B cell (primary cell): ENCODE data around the gene NBL1. TPM values are rescaled to one million over a fixed set of nuclear protein-coding genes. Genes with fewer than 3 reads are reported as not detected.

Experiments used
- ATAC-seq: fragments of 200-7000 bp; cut with Tn5 transposase; one replicate; pipeline ENCODE4 v1.10.0; 2021; ENCODE audit warnings: low read depth, mild to moderate bottlenecking, moderate number of reproducible peaks, moderate library complexity
- CTCF ChIA-PET: fragments of 350-600 bp; sonication (Branson Sonifier 250); formaldehyde crosslinking; loops from one replicate; lab custom pipeline; 2021; ENCODE audit warnings: antibody characterized with exemption, inconsistent platforms; lab: Charles Lee
- POLR2A ChIA-PET: fragments of 350-600 bp; sonication (Branson Sonifier 250); formaldehyde crosslinking; loops from one replicate; lab custom pipeline; 2021; ENCODE audit warnings: antibody characterized with exemption; lab: Charles Lee
- DNase-seq: peaks from one replicate; pipeline ENCODE4 v3.0.0; 2013
- H2AFZ ChIP-seq: 2 replicates; pipeline ENCODE4 v1.6.1; 2012; ENCODE audit warnings: mild to moderate bottlenecking, low read depth, low read length; ENCODE audit not compliant: insufficient read depth, poor library complexity, severe bottlenecking
- H3K27ac ChIP-seq, 2 donors: 1 replicate in 1 of 2; 2 replicates in 1 of 2; pipeline ENCODE4 v1.5.1; 2012 to 2013; ENCODE audit warnings: low read length in 2 of 2, mild to moderate bottlenecking in 2 of 2, moderate library complexity in 1 of 2
- H3K27me3 ChIP-seq, 4 experiments: fragments of 200-600 bp in 1 of 4; sonication (generic) in 1 of 4; replicated peaks in 1 of 4; 1 replicate in 2 of 4; 2 replicates in 2 of 4; pipeline versions ENCODE4 v1.6.1 to v1.7.0; 2013 to 2016; ENCODE audit warnings: low read length in 3 of 4, mild to moderate bottlenecking in 2 of 4, mixed read lengths in 1 of 4, moderate library complexity in 1 of 4; ENCODE audit not compliant: insufficient read depth in 4 of 4, control insufficient read depth in 3 of 4; ENCODE audit errors: control extremely low read depth in 1 of 4
- H3K36me3 ChIP-seq, 2 experiments: replicated peaks in 1 of 2; 1 replicate in 1 of 2; 2 replicates in 1 of 2; pipeline versions ENCODE4 v1.6.1 to v1.7.1; 2013; ENCODE audit warnings: low read length in 1 of 2; ENCODE audit not compliant: insufficient read depth in 2 of 2, control insufficient read depth in 1 of 2; ENCODE audit errors: control extremely low read depth in 1 of 2, extremely low read depth in 1 of 2
- H3K4me1 ChIP-seq, 2 donors: fragments of 200-600 bp in 1 of 2; sonication (generic) in 1 of 2; 1 replicate in 1 of 2; 2 replicates in 1 of 2; pipeline versions ENCODE4 v1.5.1 to v1.6.1; 2013 to 2017; ENCODE audit warnings: low read length in 2 of 2; ENCODE audit not compliant: control insufficient read depth in 2 of 2, insufficient read depth in 2 of 2
- H3K4me2 ChIP-seq: replicated peaks from 2 replicates; pipeline ENCODE3; 2012; ENCODE audit warnings: mild to moderate bottlenecking, low read depth, low read length; ENCODE audit not compliant: poor library complexity, severe bottlenecking
- H3K4me3 ChIP-seq, 5 experiments: fragments of 200-600 bp in 1 of 5; sonication (generic) in 1 of 5; 1 replicate in 3 of 5; 2 replicates in 2 of 5; pipeline versions ENCODE4 v1.5.1 to v1.7.0; 2011 to 2016; ENCODE audit warnings: low read length in 4 of 5, mild to moderate bottlenecking in 4 of 5, low read depth in 2 of 5, control low read depth in 1 of 5, moderate library complexity in 1 of 5; ENCODE audit not compliant: insufficient read depth in 1 of 5; ENCODE audit errors: control extremely low read depth in 1 of 5, extremely low read depth in 1 of 5
- H3K79me2 ChIP-seq: fragments of 200-600 bp; sonication (generic); one replicate; pipeline ENCODE4 v1.6.0; 2016; ENCODE audit warnings: low read length; ENCODE audit not compliant: control insufficient read depth, insufficient read depth
- H3K9ac ChIP-seq: fragments of 200-600 bp; sonication (generic); 2 replicates; pipeline ENCODE4 v1.6.1; 2017; ENCODE audit warnings: mild to moderate bottlenecking, low read length, moderate library complexity
- H3K9me3 ChIP-seq, 3 donors: one replicate each; pipeline versions ENCODE4 v1.6.1 to v1.7.1; 2013; ENCODE audit warnings: low read length in 2 of 3; ENCODE audit not compliant: control insufficient read depth in 2 of 3, insufficient read depth in 1 of 3; ENCODE audit errors: control extremely low read depth in 1 of 3
- H4K20me1 ChIP-seq: 2 replicates; pipeline ENCODE4 v1.6.0; 2012; ENCODE audit warnings: mild to moderate bottlenecking, low read length; ENCODE audit not compliant: insufficient read depth, control insufficient read depth, poor library complexity, severe bottlenecking
- H3K27ac Mint-ChIP-seq: one replicate; pipeline ENCODE4 v1.8.0; 2021; ENCODE audit warnings: mixed read lengths
- H3K27me3 Mint-ChIP-seq: one replicate; pipeline ENCODE4 v1.8.0; 2021; ENCODE audit warnings: mixed read lengths
- H3K4me1 Mint-ChIP-seq: one replicate; pipeline ENCODE4 v1.8.0; 2021; ENCODE audit warnings: mixed read lengths
- H3K4me3 Mint-ChIP-seq: one replicate; pipeline ENCODE4 v1.8.0; 2021; ENCODE audit warnings: mixed read lengths
- H3K9me3 Mint-ChIP-seq: one replicate; pipeline ENCODE4 v1.8.0; 2022; ENCODE audit warnings: mixed read lengths; ENCODE audit not compliant: insufficient read depth
- CTCF ChIP-seq: fragments of 200-600 bp; IDR thresholded peaks from one replicate; pipeline ENCODE4 v1.8.0; 2022; ENCODE audit warnings: antibody characterized with exemption, mild to moderate bottlenecking
- EZH2 ChIP-seq: IDR thresholded peaks from 2 replicates; pipeline ENCODE4 v1.6.1; 2012; ENCODE audit warnings: borderline replicate concordance, low read depth, mild to moderate bottlenecking, moderate library complexity, low read length; ENCODE audit not compliant: insufficient read depth, poor library complexity, severe bottlenecking
- WGBS: methylation state at CpG from one replicate; pipeline ENCODE4 v1.1.5; 2013; ENCODE audit warnings: missing lambda C conversion rate; ENCODE audit not compliant: insufficient coverage; 5-methylcytosine and 5-hydroxymethylcytosine counted together
- intact Hi-C: fragments of 100-400 bp; cut with micrococcal nuclease; formaldehyde crosslinking; loops from one replicate; pipeline ENCODE4 v1.10.0; 2022
- polyA plus RNA-seq: library from polyadenylated mRNA; depleted of rRNA; stranded (reverse); fragments of >200 nt; gene quantifications from 2 replicates; pipeline ENCODE4 v1.2.3, GENCODE V29; 2012
- total RNA-seq, 2 donors: library from RNA; stranded (reverse); fragments of 120-200 nt in 1 of 2; gene quantifications; 1 replicate in 1 of 2; 2 replicates in 1 of 2; pipeline versions ENCODE4 v1.2.3 to v1.2.4, GENCODE V29; 2013 to 2022

The NBL1 gene
- total and polyA plus RNA-seq, 2 donors (not counting 1 experiment from before 2014, with no cell fraction given), result 0.74 to 0.97 TPM

- no peaks in the 10 kb centered on the region for H3K4me1 ChIP-seq
- no peak for DNase-seq
- no peak overlapping the region for H3K27ac ChIP-seq
- no peak overlapping the region for H3K4me2 ChIP-seq
- CTCF ChIA-PET, result no interaction called here
- H3K4me3 Mint-ChIP-seq, result no peak overlapping the region
- H2AFZ ChIP-seq, result no peak overlapping the region
- H3K4me1 Mint-ChIP-seq, result no peaks in the 10 kb centered on the region
- H3K9me3 ChIP-seq, result peaks cover 0 to 41% (median 14%) of the 10 kb centered on the region in 3 donors
- H4K20me1 ChIP-seq, result no peaks in the 10 kb centered on the region
- peaks cover 0 to 37% of the 10 kb centered on the region in 2 experiments for H3K36me3 ChIP-seq
- no peak overlapping the region for H3K4me3 ChIP-seq
- intact Hi-C loops, result no loop called here
- no peak overlapping the region for H3K9ac ChIP-seq
- ATAC-seq, result no peak
- H3K9me3 Mint-ChIP-seq, result no peaks in the 10 kb centered on the region
- whole genome bisulfite sequencing, result 89% methylated on average over 15 of the region's 19 CpGs
- POLR2A ChIA-PET, result no interaction called here
- TF ChIP-seq EZH2, result no peak
- no peaks in the 10 kb centered on the region for H3K27me3 ChIP-seq
- no peaks in the 10 kb centered on the region for H3K79me2 ChIP-seq
- no peak overlapping the region for H3K27ac Mint-ChIP-seq
- H3K27me3 Mint-ChIP-seq, result no peaks in the 10 kb centered on the region
These were observed 44.1 kb downstream of the NBL1 start for GRCh38 chr1:19688041-19688842.

- Histone ChIP-seq H3K4me1 (no peaks in the 10 kb centered on the region), H3K79me2 (no peaks in the 10 kb centered on the region), H3K4me3 (no peak overlapping the region), H2AFZ (no peak overlapping the region), H4K20me1 (no peaks in the 10 kb centered on the region), H3K36me3 (peaks cover 0 to 43% of the 10 kb centered on the region in 2 experiments), H3K9me3 (peaks cover 0 to 41% (median 14%) of the 10 kb centered on the region in 3 donors), H3K27ac (no peak overlapping the region), H3K9ac (no peak overlapping the region), H3K4me2 (no peak overlapping the region), H3K27me3 (no peaks in the 10 kb centered on the region)
- no peaks in the 10 kb centered on the region for H3K27me3 Mint-ChIP-seq
- WGBS, result 100% methylated on average over 5 of the region's 5 CpGs
- ATAC-seq (no peak), DNase-seq (no peak)
- no peak for TF ChIP-seq CTCF
- TF ChIP-seq EZH2, result no peak
- ChIA-PET POLR2A (no interaction called here), CTCF (interaction anchor here (0.6 to 1.8 kb wide), 2 partner anchors 27 to 448 kb away, joined by 3 to 6 read pairs; no protein-coding TSS in a partner anchor)
- H3K27ac Mint-ChIP-seq, result no peak overlapping the region
- no peaks in the 10 kb centered on the region for H3K9me3 Mint-ChIP-seq
- intact Hi-C loops, result no loop called here
- H3K4me3 Mint-ChIP-seq, result no peak overlapping the region
- H3K4me1 Mint-ChIP-seq, result no peaks in the 10 kb centered on the region
These were observed 45.1 kb downstream of the NBL1 start for GRCh38 chr1:19689085-19689757.
